ENCODE data around the gene VAV2. TPM values are rescaled to one million over a fixed set of nuclear protein-coding genes. Genes with fewer than 3 reads are reported as not detected.

The VAV2 gene
- total RNA-seq, 4 donors from 2014 or later: 9.1 to 13.5 (median 10.1) TPM

GRCh38 chr9:133825555-133826218 is 166.4 kb downstream of the VAV2 start:
- WGBS: 89% methylated on average over 17 of the region's 17 CpGs

GRCh38 chr9:133824802-133825186 is 167.3 kb downstream of the VAV2 start:
- H3K36me3 ChIP-seq: peaks cover 0 to 2% (median 0%) of the 10 kb centered on the region in 4 donors
- H3K9me3 ChIP-seq: no peaks in the 10 kb centered on the region
- H3K27ac ChIP-seq (replicated peaks in 1 of 4): no peak overlapping the region
- 89% methylated on average over 3 of the region's 15 CpGs for WGBS
- H3K4me3 ChIP-seq: no peak overlapping the region
- DNase-seq (ENCODE audit: extremely low spot score): no peak
- H3K27me3 ChIP-seq: no peaks in the 10 kb centered on the region
- TF ChIP-seq POLR2AphosphoS5 (IDR thresholded peaks at IDR 0.05) (no peak), CTCF (IDR thresholded peaks at IDR 0.05) (no peak), EP300 (IDR thresholded peaks at IDR 0.05) (no peak), POLR2A (IDR thresholded peaks at IDR 0.05; ENCODE audit: low read depth) (no peak)
- intact Hi-C loops (cut with DNase I): no loop called here
- peaks cover 0 to 14% (median 8%) of the 10 kb centered on the region in 4 donors for H3K4me1 ChIP-seq

More at GRCh38 chr9:133825555-133826218, 166.4 kb downstream of the VAV2 start:
- intact Hi-C loops (cut with DNase I): no loop called here
- H3K4me1 ChIP-seq: peaks cover 0 to 14% (median 8%) of the 10 kb centered on the region in 4 donors
- H3K36me3 ChIP-seq: peaks cover 0 to 5% (median 0%) of the 10 kb centered on the region in 4 donors
- no peak overlapping the region for H3K4me3 ChIP-seq
- no peak for TF ChIP-seq EP300 (IDR thresholded peaks at IDR 0.05)
- TF ChIP-seq POLR2A (IDR thresholded peaks at IDR 0.05; ENCODE audit: low read depth): no peak
- no peak for TF ChIP-seq CTCF (IDR thresholded peaks at IDR 0.05)
- no peak for TF ChIP-seq POLR2AphosphoS5 (IDR thresholded peaks at IDR 0.05)
- no peak overlapping the region for H3K27ac ChIP-seq (replicated peaks in 1 of 4)
- H3K9me3 ChIP-seq: no peaks in the 10 kb centered on the region
- H3K27me3 ChIP-seq: no peaks in the 10 kb centered on the region
- no peak for DNase-seq (ENCODE audit: extremely low spot score)

- DNase-seq (ENCODE audit: extremely low spot score): no peak
- no peak overlapping the region for H3K4me3 ChIP-seq
- peaks cover 0 to 14% (median 8%) of the 10 kb centered on the region in 4 donors for H3K4me1 ChIP-seq
- no peaks in the 10 kb centered on the region for H3K27me3 ChIP-seq
- no peaks in the 10 kb centered on the region for H3K9me3 ChIP-seq
- no peak for TF ChIP-seq POLR2AphosphoS5 (IDR thresholded peaks at IDR 0.05)
- TF ChIP-seq CTCF (IDR thresholded peaks at IDR 0.05): no peak
- TF ChIP-seq POLR2A (IDR thresholded peaks at IDR 0.05; ENCODE audit: low read depth): no peak
- TF ChIP-seq EP300 (IDR thresholded peaks at IDR 0.05): no peak
- WGBS: 84% methylated on average over 9 of the region's 14 CpGs
- no peaks in the 10 kb centered on the region for H3K36me3 ChIP-seq
- H3K27ac ChIP-seq (replicated peaks in 1 of 4): no peak overlapping the region
- intact Hi-C loops (cut with DNase I): no loop called here
Measured at GRCh38 chr9:133824106-133824801, 167.9 kb downstream of the VAV2 start.

GRCh38 chr9:133823189-133824105 is 168.7 kb downstream of the VAV2 start:
- Histone ChIP-seq H3K4me1 (peaks cover 0 to 14% (median 8%) of the 10 kb centered on the region in 4 donors), H3K27me3 (no peaks in the 10 kb centered on the region), H3K4me3 (no peak overlapping the region), H3K36me3 (no peaks in the 10 kb centered on the region), H3K9me3 (no peaks in the 10 kb centered on the region), H3K27ac (replicated peaks in 1 of 4) (no peak overlapping the region)
- intact Hi-C loops (cut with DNase I): no loop called here
- WGBS: 83% methylated on average over 29 of the region's 29 CpGs
- DNase-seq (ENCODE audit: extremely low spot score): no peak
- TF ChIP-seq EP300 (IDR thresholded peaks at IDR 0.05): no peak
- no peak for TF ChIP-seq POLR2A (IDR thresholded peaks at IDR 0.05; ENCODE audit: low read depth)
- no peak for TF ChIP-seq POLR2AphosphoS5 (IDR thresholded peaks at IDR 0.05)
- TF ChIP-seq CTCF (IDR thresholded peaks at IDR 0.05): no peak

Measured in esophagus muscularis mucosa (tissue), 4 donors.